B cell (primary cell): Measurements from ENCODE around the gene SLC39A11.

ENCODE experiments used
- EZH2 ChIP-seq: IDR thresholded peaks from 2 replicates; pipeline ENCODE4 v1.6.1; 2012; ENCODE audit warnings: borderline replicate concordance, low read depth, mild to moderate bottlenecking, moderate library complexity, low read length; ENCODE audit not compliant: insufficient read depth, poor library complexity, severe bottlenecking
- TF ChIP-seq, protein P1 (sequence below): fragments of 200-600 bp; IDR thresholded peaks from one replicate; pipeline ENCODE4 v1.8.0; 2022; ENCODE audit warnings: antibody characterized with exemption, mild to moderate bottlenecking

DNA sequence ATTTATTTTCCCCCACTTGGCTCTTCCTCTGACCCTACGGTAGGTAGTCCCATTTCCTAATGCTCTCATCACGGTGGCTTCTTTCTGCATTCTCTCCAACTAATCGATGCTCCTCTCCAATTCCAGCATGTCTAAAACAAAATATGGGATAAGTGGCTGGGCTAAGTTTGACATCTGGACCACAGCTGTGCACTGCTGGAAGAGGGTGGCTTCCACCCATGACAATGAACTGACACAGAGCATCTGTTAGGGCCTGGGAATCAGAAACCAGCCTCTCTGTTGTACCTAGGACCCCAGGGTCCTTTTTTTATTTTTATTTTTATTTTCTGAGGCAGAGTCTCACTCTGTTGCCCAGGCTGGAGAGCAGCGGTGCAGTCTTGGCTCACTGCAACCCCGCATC lies 29.0 kb upstream of the SLC39A11 start:
- TF ChIP-seq, protein P1, sequence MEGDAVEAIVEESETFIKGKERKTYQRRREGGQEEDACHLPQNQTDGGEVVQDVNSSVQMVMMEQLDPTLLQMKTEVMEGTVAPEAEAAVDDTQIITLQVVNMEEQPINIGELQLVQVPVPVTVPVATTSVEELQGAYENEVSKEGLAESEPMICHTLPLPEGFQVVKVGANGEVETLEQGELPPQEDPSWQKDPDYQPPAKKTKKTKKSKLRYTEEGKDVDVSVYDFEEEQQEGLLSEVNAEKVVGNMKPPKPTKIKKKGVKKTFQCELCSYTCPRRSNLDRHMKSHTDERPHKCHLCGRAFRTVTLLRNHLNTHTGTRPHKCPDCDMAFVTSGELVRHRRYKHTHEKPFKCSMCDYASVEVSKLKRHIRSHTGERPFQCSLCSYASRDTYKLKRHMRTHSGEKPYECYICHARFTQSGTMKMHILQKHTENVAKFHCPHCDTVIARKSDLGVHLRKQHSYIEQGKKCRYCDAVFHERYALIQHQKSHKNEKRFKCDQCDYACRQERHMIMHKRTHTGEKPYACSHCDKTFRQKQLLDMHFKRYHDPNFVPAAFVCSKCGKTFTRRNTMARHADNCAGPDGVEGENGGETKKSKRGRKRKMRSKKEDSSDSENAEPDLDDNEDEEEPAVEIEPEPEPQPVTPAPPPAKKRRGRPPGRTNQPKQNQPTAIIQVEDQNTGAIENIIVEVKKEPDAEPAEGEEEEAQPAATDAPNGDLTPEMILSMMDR: no peak
- no peak for TF ChIP-seq EZH2
